K562 treated with DMSO at 1 percent for 12 hours (cell line): ENCODE measurements around the gene TRAPPC10. TPM values are rescaled to one million over a fixed set of nuclear protein-coding genes. Genes with fewer than 3 reads are reported as not detected.

ENCODE experiments used
- total RNA-seq: library from RNA; unstranded; fragments of 300-600 nt; gene quantifications from 2 replicates; pipeline ENCODE4 v1.2.3, GENCODE V29; 2022; ENCODE audit not compliant: insufficient read depth

Gene TRAPPC10, protein sequence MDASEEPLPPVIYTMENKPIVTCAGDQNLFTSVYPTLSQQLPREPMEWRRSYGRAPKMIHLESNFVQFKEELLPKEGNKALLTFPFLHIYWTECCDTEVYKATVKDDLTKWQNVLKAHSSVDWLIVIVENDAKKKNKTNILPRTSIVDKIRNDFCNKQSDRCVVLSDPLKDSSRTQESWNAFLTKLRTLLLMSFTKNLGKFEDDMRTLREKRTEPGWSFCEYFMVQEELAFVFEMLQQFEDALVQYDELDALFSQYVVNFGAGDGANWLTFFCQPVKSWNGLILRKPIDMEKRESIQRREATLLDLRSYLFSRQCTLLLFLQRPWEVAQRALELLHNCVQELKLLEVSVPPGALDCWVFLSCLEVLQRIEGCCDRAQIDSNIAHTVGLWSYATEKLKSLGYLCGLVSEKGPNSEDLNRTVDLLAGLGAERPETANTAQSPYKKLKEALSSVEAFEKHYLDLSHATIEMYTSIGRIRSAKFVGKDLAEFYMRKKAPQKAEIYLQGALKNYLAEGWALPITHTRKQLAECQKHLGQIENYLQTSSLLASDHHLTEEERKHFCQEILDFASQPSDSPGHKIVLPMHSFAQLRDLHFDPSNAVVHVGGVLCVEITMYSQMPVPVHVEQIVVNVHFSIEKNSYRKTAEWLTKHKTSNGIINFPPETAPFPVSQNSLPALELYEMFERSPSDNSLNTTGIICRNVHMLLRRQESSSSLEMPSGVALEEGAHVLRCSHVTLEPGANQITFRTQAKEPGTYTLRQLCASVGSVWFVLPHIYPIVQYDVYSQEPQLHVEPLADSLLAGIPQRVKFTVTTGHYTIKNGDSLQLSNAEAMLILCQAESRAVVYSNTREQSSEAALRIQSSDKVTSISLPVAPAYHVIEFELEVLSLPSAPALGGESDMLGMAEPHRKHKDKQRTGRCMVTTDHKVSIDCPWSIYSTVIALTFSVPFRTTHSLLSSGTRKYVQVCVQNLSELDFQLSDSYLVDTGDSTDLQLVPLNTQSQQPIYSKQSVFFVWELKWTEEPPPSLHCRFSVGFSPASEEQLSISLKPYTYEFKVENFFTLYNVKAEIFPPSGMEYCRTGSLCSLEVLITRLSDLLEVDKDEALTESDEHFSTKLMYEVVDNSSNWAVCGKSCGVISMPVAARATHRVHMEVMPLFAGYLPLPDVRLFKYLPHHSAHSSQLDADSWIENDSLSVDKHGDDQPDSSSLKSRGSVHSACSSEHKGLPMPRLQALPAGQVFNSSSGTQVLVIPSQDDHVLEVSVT
- 7.0 and 26.1 TPM in 2 replicates for total RNA-seq

DNA sequence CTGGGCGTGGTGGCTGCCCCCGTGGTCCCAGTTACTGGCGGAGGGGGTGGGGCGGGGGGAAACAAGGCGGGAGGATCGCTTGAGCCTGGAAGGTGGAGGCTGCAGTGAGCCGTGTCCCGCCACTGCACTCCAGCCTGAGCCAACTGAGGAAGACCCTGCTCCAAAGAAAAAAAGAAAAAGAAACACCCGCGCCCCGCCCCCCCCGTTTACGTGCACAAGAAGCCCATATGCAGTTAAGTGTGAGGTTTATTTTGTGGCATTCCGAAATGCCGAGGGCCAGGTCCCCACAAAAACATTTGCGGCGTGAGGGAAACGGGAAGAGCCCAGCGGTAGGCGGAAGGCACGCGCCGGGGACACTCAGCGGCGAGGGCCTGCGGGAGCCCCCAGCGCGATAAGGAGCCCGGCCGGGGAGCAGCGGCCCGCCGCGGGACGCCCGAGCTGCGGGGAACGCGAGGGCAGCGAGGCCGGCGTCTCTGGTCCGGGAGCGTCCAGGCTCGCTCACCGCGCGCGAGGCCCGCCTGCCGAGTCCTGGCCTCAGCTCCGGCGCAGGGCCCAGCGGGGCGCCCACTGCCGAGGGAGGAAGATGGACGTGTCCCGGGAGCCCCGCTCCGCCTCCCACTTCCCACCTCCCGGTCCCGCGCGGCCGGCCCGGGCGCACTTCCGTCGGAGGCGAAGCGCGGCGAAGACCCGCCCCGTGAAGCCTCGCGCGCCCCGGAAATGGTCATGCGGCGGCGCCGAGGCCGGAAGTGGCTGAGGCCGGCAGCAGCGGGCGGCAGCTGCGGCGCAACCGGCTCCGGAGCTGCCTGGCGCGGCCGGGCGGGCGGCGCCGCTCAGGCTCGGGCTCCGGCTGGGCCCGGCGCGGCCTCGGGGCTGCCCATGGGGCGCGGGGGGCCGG is at the start of gene TRAPPC10:
Gene TRAPPC10 (plus strand): TSS at position 731 of the 895 bp plus-strand sequence. CDS start 185 bp downstream, outside the sequence.

GRCh38 chr21:44107026-44107501 is 95.0 kb downstream of the TRAPPC10 start, which contains the start of gene PWP2:
Gene PWP2 (plus strand): TSS chr21:44107399. CDS start chr21:44107417, 18 bp downstream.

Other genes with a start within 250 kb of the TRAPPC10 start
- gene CSTB, start 236.0 kb upstream of the TRAPPC10 start, total RNA-seq: 56.2 and 61.7 TPM in 2 replicates
- gene RRP1, start 222.7 kb upstream of the TRAPPC10 start, total RNA-seq: 18.3 and 23.7 TPM in 2 replicates
- gene AGPAT3, start 147.1 kb upstream of the TRAPPC10 start, total RNA-seq: 23.0 and 54.1 TPM in 2 replicates
- gene PWP2, start 95.1 kb downstream of the TRAPPC10 start, total RNA-seq: 11.3 and 18.7 TPM in 2 replicates
- gene GATD3, start 121.4 kb downstream of the TRAPPC10 start, total RNA-seq: 46.0 and 46.1 TPM in 2 replicates
- 2.7 and 7.6 TPM in 2 replicates for gene ICOSLG, start 228.6 kb downstream of the TRAPPC10 start, total RNA-seq
- not detected in 2 replicates for gene DNMT3L, start 249.6 kb downstream of the TRAPPC10 start, total RNA-seq